Inferior parietal cortex (tissue), 1 donor: Measurements from ENCODE around the gene MAN1C1.

Source experiments
- DNase-seq: peaks from one replicate; pipeline ENCODE4 v3.0.0-alpha.2; 2016; ENCODE audit errors: extremely low spot score

Gene MAN1C1

GRCh38 chr1:25817840-25818501 lies 201.4 kb downstream of the MAN1C1 start:
- no peak for DNase-seq

DNA sequence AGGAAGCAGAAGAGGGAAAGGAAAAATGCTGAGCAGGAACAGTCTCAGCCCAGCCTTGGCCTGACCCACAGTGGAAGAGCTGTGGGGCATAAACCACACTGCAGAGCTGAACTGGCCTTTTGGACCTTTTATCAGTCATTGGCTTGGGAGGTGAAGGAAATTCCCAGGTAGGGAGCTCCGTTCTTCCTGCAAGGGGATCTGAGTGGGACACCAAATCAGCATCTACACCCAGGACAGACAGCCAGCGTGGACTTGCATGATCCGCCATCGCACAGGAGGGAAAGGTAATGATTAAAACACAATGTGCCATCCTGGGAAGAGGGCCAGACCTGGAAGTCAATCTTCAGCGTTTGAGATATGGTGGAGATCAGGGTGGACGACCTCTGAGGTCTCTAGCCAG lies 202.0 kb downstream of the MAN1C1 start:
- DNase-seq, result no peak

DNA sequence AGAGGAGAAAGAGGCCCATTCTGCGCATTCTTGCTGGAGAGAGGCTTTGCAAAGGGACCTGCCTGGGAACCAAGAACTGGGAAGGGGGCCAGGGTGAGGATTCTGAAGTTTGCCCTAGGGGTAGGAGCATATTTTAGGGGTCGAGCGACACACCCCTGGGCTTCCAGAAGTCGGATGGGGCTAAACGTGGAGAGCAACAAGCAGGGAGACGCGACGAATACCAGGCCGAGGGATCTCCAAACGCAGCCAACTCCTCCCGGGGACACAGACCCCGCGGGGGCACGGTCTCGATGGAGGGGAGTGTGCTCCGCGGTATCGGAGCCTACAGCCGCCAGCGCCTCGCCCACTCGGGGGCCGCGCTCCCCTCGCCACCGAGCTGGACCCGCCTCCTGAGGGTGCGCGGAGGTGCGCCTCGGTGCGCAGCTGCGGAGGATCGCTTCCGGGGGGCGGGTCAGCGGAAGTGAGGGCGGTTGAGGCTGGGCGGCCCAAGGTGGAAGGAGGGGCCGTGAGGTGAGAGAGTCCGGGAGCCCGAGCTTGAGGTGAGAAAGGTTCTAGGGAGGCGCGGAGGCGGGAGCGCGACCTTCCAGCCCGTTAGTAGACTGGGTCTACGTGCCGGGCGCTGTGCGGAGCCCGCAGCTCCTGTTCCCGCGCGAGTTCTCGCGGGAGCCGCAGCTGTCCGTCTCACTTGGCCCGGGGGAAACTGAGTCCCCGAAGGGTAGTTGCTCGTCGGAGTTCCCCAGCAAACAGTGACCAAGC lies 203.1 kb downstream of the MAN1C1 start, which contains the start of gene MTFR1L:
Gene MTFR1L (plus strand): TSS at position 464 of the 756 bp plus-strand sequence. CDS start 3,151 bp downstream, outside the sequence.
- peak; percentile 86 for DNase-seq

GRCh38 chr1:25820247-25821111 lies 203.9 kb downstream of the MAN1C1 start:
- DNase-seq, result peak; percentile 43

DNA sequence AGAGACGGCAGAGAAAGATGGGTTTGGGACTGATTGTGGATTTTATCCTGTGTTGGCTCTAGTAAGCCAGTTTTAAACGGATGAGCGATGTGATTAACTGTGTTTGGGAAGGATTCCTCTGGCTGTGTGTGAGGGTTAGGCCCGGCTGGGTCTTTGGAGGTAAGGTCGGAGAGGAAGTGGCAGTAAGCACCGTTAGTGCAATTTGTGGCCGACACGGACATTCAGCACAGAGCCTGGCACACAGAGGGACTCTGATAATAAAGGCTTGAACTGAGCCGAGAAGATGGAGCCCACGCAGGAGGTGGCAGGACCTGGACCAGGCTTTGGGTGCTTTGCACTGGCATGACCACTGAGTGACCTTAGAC lies 204.5 kb downstream of the MAN1C1 start:
- no peak for DNase-seq

DNA sequence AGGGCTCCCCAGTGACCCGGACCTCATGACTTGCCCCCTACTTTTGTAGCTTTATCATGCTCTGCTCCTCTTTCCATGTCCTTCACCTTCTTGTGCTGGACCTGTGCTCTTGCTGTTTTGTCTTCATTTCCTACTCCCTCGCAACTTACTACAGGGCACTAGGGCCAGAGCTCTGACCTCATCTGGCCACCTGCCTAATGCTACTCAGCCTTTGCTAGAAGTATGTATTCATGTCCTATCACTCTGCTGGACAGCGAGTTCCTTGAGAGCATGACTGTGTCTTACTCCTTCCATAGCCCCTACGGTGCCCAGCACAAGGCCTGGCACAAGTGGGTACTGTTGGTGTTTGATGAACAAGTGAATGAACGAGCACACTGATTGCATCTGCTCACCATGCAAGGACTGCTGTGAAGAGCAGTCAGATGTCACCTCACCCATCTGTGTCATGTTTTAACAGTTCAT lies 205.1 kb downstream of the MAN1C1 start:
- DNase-seq, result no peak

- no peak for DNase-seq
These were observed 209.0 kb downstream of the MAN1C1 start for GRCh38 chr1:25825605-25826004.

- DNase-seq, result no peak
These were observed 210.0 kb downstream of the MAN1C1 start for GRCh38 chr1:25826571-25826970.

GRCh38 chr1:25828491-25828890 lies 211.9 kb downstream of the MAN1C1 start:
- DNase-seq, result no peak

- DNase-seq, result no peak
These were observed 212.5 kb downstream of the MAN1C1 start for GRCh38 chr1:25829046-25829445.

DNA sequence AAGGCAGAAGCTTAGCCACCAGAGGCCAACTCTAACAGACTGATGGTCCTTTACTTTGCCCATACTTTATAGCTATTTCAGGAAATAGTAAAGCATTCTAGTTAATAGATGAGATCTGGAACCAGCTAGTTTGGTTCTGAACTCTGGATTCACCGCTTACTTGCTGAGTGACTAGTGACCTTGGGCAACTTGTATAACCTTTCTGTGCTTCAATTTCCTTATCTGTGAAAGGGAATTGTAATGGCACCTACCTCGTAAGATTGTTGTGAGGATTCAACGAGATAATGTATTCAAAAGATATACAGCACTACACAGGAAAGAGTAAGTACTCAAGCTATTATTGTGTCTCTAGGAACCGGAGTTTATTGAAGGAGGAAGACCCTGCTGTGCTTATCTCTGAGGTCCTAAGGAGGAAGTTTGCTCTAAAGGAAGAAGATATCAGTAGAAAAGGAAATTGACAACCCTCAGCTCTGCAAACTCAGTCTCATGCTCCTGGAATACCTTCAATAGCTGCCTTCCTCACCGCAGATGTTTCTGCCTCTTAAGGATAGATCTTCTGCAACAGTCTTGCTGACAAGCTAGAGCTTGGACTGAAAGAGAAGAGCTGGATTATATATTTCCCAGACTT lies 215.1 kb downstream of the MAN1C1 start:
- no peak for DNase-seq

DNA sequence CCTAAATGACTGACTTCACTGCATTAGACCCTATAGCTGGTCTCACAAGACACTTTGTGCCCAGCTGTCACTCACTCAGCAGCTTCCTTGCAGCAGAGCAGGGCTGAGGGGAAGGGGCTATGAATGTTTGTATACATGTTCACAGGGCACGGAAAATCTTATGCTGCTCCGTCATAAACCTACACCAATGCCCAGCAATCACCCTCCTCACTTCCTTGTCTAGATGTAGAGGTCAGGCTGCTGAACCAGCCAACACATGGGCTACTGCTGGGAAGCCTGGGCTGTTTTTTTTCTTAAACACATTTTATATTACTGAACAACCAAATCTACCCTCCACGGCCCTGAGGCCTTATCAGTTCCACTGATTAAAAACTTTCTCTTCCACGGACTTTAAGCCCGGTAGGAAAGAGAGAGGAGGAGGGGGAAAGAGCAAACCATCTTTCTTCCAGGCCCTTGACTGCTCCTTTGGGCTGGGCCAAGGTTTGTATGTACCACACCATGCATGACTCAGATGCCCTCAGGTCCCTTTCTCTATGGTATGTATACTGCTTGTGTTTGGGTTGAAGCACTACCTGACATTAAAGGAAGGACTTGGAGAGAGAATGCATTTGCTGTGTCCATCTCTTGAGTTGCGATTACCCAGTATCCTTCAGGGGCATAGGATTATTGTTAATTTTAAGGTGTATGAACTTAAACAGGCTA lies 215.9 kb downstream of the MAN1C1 start:
- DNase-seq, result no peak

DNA sequence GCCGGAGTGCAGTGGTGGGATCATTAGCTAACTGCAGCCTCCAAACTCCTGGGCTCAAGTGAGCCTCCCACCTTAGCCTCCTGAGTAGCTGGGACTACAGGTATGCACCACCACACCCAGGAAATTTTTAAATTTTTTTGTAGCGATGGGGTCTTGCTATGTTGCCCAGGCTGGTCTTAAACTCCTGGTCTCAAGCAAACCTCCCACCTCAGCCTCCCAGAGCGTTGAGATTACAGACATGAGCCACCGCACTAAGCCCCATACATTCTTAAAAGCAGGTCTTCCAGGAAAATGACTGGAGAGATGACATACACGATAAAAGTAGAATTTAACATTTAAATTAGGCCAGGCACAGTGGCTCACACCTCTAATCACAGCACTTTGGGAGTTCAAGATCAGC lies 216.6 kb downstream of the MAN1C1 start:
- no peak for DNase-seq
